ENCODE measurements around the gene ARHGEF5. TPM values are rescaled to one million over a fixed set of nuclear protein-coding genes. Genes with fewer than 3 reads are reported as not detected.

The ARHGEF5 gene
- total and polyA plus RNA-seq, 2 donors from 2014 or later, result 15.2 to 43.5 TPM

GRCh38 chr7:144379776-144380384, 24.7 kb downstream of the ARHGEF5 start:
- H3K4me3 ChIP-seq (ENCODE audit: low read length in 3 of 3), result no peak overlapping the region
- H3K27me3 ChIP-seq (ENCODE audit: control insufficient read depth, insufficient read depth, low read length), result no peaks in the 10 kb centered on the region
- TF ChIP-seq, protein P1, sequence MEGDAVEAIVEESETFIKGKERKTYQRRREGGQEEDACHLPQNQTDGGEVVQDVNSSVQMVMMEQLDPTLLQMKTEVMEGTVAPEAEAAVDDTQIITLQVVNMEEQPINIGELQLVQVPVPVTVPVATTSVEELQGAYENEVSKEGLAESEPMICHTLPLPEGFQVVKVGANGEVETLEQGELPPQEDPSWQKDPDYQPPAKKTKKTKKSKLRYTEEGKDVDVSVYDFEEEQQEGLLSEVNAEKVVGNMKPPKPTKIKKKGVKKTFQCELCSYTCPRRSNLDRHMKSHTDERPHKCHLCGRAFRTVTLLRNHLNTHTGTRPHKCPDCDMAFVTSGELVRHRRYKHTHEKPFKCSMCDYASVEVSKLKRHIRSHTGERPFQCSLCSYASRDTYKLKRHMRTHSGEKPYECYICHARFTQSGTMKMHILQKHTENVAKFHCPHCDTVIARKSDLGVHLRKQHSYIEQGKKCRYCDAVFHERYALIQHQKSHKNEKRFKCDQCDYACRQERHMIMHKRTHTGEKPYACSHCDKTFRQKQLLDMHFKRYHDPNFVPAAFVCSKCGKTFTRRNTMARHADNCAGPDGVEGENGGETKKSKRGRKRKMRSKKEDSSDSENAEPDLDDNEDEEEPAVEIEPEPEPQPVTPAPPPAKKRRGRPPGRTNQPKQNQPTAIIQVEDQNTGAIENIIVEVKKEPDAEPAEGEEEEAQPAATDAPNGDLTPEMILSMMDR (IDR thresholded peaks at IDR 0.05; ENCODE audit: borderline replicate concordance, extremely low read depth, insufficient read depth), result no peak
- no peak overlapping the region for H3K27ac ChIP-seq (ENCODE audit: low read depth in 2 of 2, low read length in 2 of 2)
- no peaks in the 10 kb centered on the region for H3K9me3 ChIP-seq (ENCODE audit: control insufficient read depth in 2 of 3, insufficient read depth in 1 of 3, low read length in 3 of 3)
- DNase-seq, result no peak
- intact Hi-C loops (cut with DNase I), result no loop called here
- peaks cover 0 to 8% (median 6%) of the 10 kb centered on the region in 3 donors for H3K4me1 ChIP-seq (ENCODE audit: control insufficient read depth in 2 of 3, insufficient read depth in 2 of 3, low read depth in 1 of 3, low read length in 3 of 3)
- H3K9ac ChIP-seq (ENCODE audit: low read length in 3 of 3), result no peak overlapping the region
- H3K36me3 ChIP-seq (ENCODE audit: control insufficient read depth in 2 of 3, insufficient read depth in 3 of 3, low read length in 3 of 3), result peaks cover 2 to 16% (median 16%) of the 10 kb centered on the region in 3 donors
- no peak for FAIRE-seq

- no peaks in the 10 kb centered on the region for H3K27me3 ChIP-seq (ENCODE audit: control insufficient read depth, insufficient read depth, low read length)
- H3K4me1 ChIP-seq (ENCODE audit: control insufficient read depth in 2 of 3, insufficient read depth in 2 of 3, low read depth in 1 of 3, low read length in 3 of 3), result peaks cover 0 to 8% (median 6%) of the 10 kb centered on the region in 3 donors
- H3K9me3 ChIP-seq (ENCODE audit: control insufficient read depth in 2 of 3, insufficient read depth in 1 of 3, low read length in 3 of 3), result no peaks in the 10 kb centered on the region
- DNase-seq (peak in 2 of 5 donors; percentile 51 to 52), FAIRE-seq (peak; percentile 50)
- peak overlapping the region in 1 of 3 donors; percentile 30 for H3K4me3 ChIP-seq (ENCODE audit: low read length in 3 of 3)
- TF ChIP-seq, protein P1 (IDR thresholded peaks at IDR 0.05; ENCODE audit: borderline replicate concordance, extremely low read depth, insufficient read depth), result no peak
- intact Hi-C loops (cut with DNase I), result no loop called here
- peak overlapping the region; percentile 30 to 78 for H3K27ac ChIP-seq (ENCODE audit: low read depth in 2 of 2, low read length in 2 of 2)
- peaks cover 0 to 2% (median 0%) of the 10 kb centered on the region in 3 donors for H3K36me3 ChIP-seq (ENCODE audit: control insufficient read depth in 2 of 3, insufficient read depth in 3 of 3, low read length in 3 of 3)
- H3K9ac ChIP-seq (ENCODE audit: low read length in 3 of 3), result no peak overlapping the region
Measured at GRCh38 chr7:144384071-144384470, 28.9 kb downstream of the ARHGEF5 start.

DNA sequence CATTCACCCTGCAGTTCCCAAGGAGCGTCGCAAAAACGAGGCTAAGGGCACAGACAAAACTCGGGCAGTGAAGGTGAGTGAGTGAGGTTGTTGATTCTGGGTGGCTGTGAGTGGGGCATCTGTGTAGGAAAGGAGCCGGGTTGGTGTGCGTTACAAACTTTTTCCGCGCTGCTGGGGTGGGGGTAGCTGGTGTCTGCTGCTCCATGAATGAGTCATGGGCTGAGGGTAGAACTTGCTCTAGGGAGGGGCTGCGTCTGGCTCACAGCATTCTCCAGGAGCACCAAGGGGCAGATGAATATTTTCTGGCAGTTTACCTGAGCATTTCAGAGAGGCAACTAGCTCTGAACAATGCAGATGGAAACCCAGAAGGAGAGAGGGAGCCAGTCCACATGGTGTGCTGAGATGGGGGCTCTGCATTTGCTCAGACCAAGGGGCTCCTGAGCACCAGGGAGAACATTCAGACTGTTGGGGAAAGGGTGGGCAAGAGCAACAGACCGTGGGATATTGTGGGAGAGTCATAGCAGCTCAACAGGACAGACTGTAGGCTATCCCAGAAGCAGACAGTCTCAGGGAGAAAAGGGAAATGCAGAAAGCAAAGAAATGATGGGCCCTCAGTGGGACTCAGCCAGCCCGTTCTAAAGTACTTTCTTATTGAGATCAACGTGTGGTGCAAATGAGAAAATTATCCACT, 29.5 kb downstream of the ARHGEF5 start:
- Histone ChIP-seq H3K4me3 (ENCODE audit: low read length in 3 of 3) (peak overlapping the region in 1 of 3 donors; percentile 30), H3K27me3 (ENCODE audit: control insufficient read depth, insufficient read depth, low read length) (no peaks in the 10 kb centered on the region), H3K4me1 (ENCODE audit: control insufficient read depth in 2 of 3, insufficient read depth in 2 of 3, low read depth in 1 of 3, low read length in 3 of 3) (peaks cover 0 to 8% (median 6%) of the 10 kb centered on the region in 3 donors), H3K27ac (ENCODE audit: low read depth in 2 of 2, low read length in 2 of 2) (peak overlapping the region; percentile 30 to 78), H3K9ac (ENCODE audit: low read length in 3 of 3) (no peak overlapping the region), H3K36me3 (ENCODE audit: control insufficient read depth in 2 of 3, insufficient read depth in 3 of 3, low read length in 3 of 3) (no peaks in the 10 kb centered on the region), H3K9me3 (ENCODE audit: control insufficient read depth in 2 of 3, insufficient read depth in 1 of 3, low read length in 3 of 3) (no peaks in the 10 kb centered on the region)
- intact Hi-C loops (cut with DNase I), result no loop called here
- FAIRE-seq (no peak), DNase-seq (peak in 4 of 5 donors; percentile 33 to 77 (median 38))
- TF ChIP-seq, protein P1 (IDR thresholded peaks at IDR 0.05; ENCODE audit: borderline replicate concordance, extremely low read depth, insufficient read depth), result no peak

Measured in kidney (tissue), 14 donors.